ENCODE data around the gene PCDH12. TPM values are rescaled to one million over a fixed set of nuclear protein-coding genes. Genes with fewer than 3 reads are reported as not detected.

The PCDH12 gene
- total and polyA plus RNA-seq, 2 of the 8 experiments (the other 6 are each of a cell fraction or from before 2014, with no cell fraction given), result 0.06 to 0.17 TPM

DNA sequence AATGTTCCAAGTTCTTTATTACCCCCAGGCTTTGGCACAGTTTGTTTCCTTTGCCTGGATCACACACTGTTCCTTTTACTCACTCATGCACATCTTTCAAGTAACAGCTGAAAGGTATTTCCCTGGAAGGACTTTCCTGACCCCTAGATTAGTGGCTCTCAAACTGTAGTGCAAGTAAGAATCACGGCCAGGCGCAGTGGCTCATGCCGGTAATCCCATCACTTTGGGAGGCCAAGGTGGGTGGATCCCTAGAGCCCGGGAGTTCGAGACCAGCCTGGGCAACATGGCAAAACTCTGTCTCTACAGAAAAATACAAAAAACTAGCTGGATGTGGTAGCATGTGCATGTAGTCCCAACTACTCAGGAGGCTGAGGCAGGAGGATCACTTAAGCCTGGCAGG is 53.5 kb downstream of the PCDH12 start:
- H2BK120ac ChIP-seq (replicated peaks; ENCODE audit: low read depth, low read length), result no peak overlapping the region
- H3K4me2 ChIP-seq (ENCODE audit: insufficient read depth in 1 of 2, low read depth in 2 of 2, low read length in 2 of 2), result no peak overlapping the region
- H3K18ac ChIP-seq (ENCODE audit: extremely low read depth, low read length), result no peak overlapping the region
- H3K23ac ChIP-seq (ENCODE audit: insufficient read length), result no peak overlapping the region
- H3K79me1 ChIP-seq (ENCODE audit: low read depth, low read length), result no peaks in the 10 kb centered on the region
- no peak overlapping the region for H2AK5ac ChIP-seq (ENCODE audit: low read depth, low read length)
- DNase-seq (ENCODE audit: low read depth in 1 of 2, low spot score in 2 of 2) (no peak), FAIRE-seq (no peak)
- no peaks in the 10 kb centered on the region for H3K36me3 ChIP-seq (ENCODE audit: control insufficient read depth in 2 of 4, insufficient read depth in 4 of 4, low read length in 3 of 4)
- H3K9ac ChIP-seq (replicated peaks in 1 of 4; ENCODE audit: extremely low read depth in 1 of 4, low read depth in 3 of 4, low read length in 3 of 4), result no peak overlapping the region
- H4K20me1 ChIP-seq (replicated peaks in 1 of 2; ENCODE audit: control insufficient read depth in 1 of 2, insufficient read depth in 2 of 2, low read length in 2 of 2), result no peaks in the 10 kb centered on the region
- 96% methylated on average over 5 of the region's 5 CpGs; no CpG with 5 or more reads in 1 of the 2 experiments for WGBS, 2 experiments (ENCODE audit: extremely low coverage in 1 of 2, insufficient coverage in 1 of 2, insufficient read length in 1 of 2, insufficient replicate concordance in 2 of 2, low coverage in 1 of 2, low lambda C conversion rate in 2 of 2, missing lambda C conversion rate in 1 of 2)
- no peaks in the 10 kb centered on the region for H3K4me1 ChIP-seq (replicated peaks in 1 of 4; ENCODE audit: control insufficient read depth in 3 of 4, insufficient read depth in 4 of 4, low read length in 3 of 4)
- H4K8ac ChIP-seq (ENCODE audit: extremely low read depth, insufficient read depth, low read length), result no peak overlapping the region
- no peak overlapping the region for H2BK5ac ChIP-seq (ENCODE audit: low read depth, low read length)
- no peak overlapping the region for H4K5ac ChIP-seq (ENCODE audit: insufficient read length, low read depth, low read length)
- POLR2A ChIA-PET (ENCODE audit: partially characterized antibody), result no interaction called here
- H3K4ac ChIP-seq (replicated peaks; ENCODE audit: insufficient read length, low read depth, low read length), result no peak overlapping the region
- no peak overlapping the region for H3K27ac ChIP-seq (ENCODE audit: low read depth, low read length)
- H2AFZ ChIP-seq (ENCODE audit: low read length), result no peak overlapping the region
- H3K14ac ChIP-seq (ENCODE audit: insufficient read length), result no peak overlapping the region
- H2BK12ac ChIP-seq (ENCODE audit: low read depth, low read length), result no peak overlapping the region
- no peak overlapping the region for H3K4me3 ChIP-seq (ENCODE audit: extremely low read depth in 1 of 4, insufficient read depth in 2 of 4, low read depth in 3 of 4, low read length in 4 of 4)
- no peaks in the 10 kb centered on the region for H3K79me2 ChIP-seq (ENCODE audit: control insufficient read depth in 1 of 2, insufficient read depth in 2 of 2, low read length in 2 of 2)
- no peak overlapping the region for H4K91ac ChIP-seq (replicated peaks; ENCODE audit: insufficient read length, low read length)
- H2BK20ac ChIP-seq (ENCODE audit: low read length), result no peak overlapping the region
- CTCF ChIA-PET (ENCODE audit: partially characterized antibody), result interaction anchor here (1.6 to 2.3 kb wide), 2 partner anchors 11 to 23 kb away, joined by 3 to 9 read pairs; no protein-coding TSS in a partner anchor
- H2BK15ac ChIP-seq (ENCODE audit: low read length), result no peak overlapping the region
- TF ChIP-seq, protein P1, sequence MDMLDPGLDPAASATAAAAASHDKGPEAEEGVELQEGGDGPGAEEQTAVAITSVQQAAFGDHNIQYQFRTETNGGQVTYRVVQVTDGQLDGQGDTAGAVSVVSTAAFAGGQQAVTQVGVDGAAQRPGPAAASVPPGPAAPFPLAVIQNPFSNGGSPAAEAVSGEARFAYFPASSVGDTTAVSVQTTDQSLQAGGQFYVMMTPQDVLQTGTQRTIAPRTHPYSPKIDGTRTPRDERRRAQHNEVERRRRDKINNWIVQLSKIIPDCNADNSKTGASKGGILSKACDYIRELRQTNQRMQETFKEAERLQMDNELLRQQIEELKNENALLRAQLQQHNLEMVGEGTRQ (IDR thresholded peaks at IDR 0.05; ENCODE audit: low read length), result no peak
- H3K9me3 ChIP-seq (ENCODE audit: insufficient read depth in 2 of 2, low read depth in 1 of 2, low read length in 1 of 2), result no peaks in the 10 kb centered on the region
- no peak overlapping the region for H3K56ac ChIP-seq (replicated peaks; ENCODE audit: insufficient read length, low read depth, low read length)
- no peaks in the 10 kb centered on the region for H3K23me2 ChIP-seq (ENCODE audit: low read depth, low read length)
- no peaks in the 10 kb centered on the region; a peak in 1 of 7 replicates for H3K27me3 ChIP-seq (replicated peaks in 1 of 4; ENCODE audit: control insufficient read depth in 3 of 4, extremely low read depth in 1 of 4, insufficient read depth in 3 of 4, low read length in 3 of 4)
